HUES6 (cell line): Measurements from ENCODE around the gene FAM177B.

ENCODE experiments used
- H3K27ac ChIP-seq: 2 replicates; pipeline ENCODE4 v1.7.0; 2013; ENCODE audit warnings: low read depth, mild to moderate bottlenecking, low read length, inconsistent platforms
- H3K27me3 ChIP-seq: 2 replicates; pipeline ENCODE4 v1.6.1; 2013; ENCODE audit warnings: low read length; ENCODE audit not compliant: control insufficient read depth, insufficient read depth
- H3K36me3 ChIP-seq: 2 replicates; pipeline ENCODE4 v1.6.1; 2013; ENCODE audit warnings: low read length; ENCODE audit not compliant: control insufficient read depth, insufficient read depth
- H3K4me1 ChIP-seq: 2 replicates; pipeline ENCODE4 v1.6.1; 2013; ENCODE audit warnings: low read length; ENCODE audit not compliant: control insufficient read depth, insufficient read depth
- H3K4me3 ChIP-seq: 2 replicates; pipeline ENCODE4 v1.5.1; 2013; ENCODE audit warnings: low read depth, low read length
- H3K9ac ChIP-seq: one replicate; pipeline ENCODE4 v1.6.1; 2013; ENCODE audit warnings: mild to moderate bottlenecking, low read length
- H3K9me3 ChIP-seq: 2 replicates; pipeline ENCODE4 v1.6.1; 2013; ENCODE audit warnings: low read depth, low read length; ENCODE audit not compliant: control insufficient read depth, insufficient read depth

The FAM177B gene

GRCh38 chr1:222787729-222788128, 50.7 kb downstream of the FAM177B start:
- H3K27me3 ChIP-seq: peaks cover 12% of the 10 kb centered on the region; the same call in 1 of the 2 replicates
- no peak overlapping the region for H3K9ac ChIP-seq
- H3K27ac ChIP-seq: no peak overlapping the region
- H3K4me3 ChIP-seq: no peak overlapping the region
- H3K36me3 ChIP-seq: no peaks in the 10 kb centered on the region
- H3K9me3 ChIP-seq: no peaks in the 10 kb centered on the region
- no peaks in the 10 kb centered on the region for H3K4me1 ChIP-seq

DNA sequence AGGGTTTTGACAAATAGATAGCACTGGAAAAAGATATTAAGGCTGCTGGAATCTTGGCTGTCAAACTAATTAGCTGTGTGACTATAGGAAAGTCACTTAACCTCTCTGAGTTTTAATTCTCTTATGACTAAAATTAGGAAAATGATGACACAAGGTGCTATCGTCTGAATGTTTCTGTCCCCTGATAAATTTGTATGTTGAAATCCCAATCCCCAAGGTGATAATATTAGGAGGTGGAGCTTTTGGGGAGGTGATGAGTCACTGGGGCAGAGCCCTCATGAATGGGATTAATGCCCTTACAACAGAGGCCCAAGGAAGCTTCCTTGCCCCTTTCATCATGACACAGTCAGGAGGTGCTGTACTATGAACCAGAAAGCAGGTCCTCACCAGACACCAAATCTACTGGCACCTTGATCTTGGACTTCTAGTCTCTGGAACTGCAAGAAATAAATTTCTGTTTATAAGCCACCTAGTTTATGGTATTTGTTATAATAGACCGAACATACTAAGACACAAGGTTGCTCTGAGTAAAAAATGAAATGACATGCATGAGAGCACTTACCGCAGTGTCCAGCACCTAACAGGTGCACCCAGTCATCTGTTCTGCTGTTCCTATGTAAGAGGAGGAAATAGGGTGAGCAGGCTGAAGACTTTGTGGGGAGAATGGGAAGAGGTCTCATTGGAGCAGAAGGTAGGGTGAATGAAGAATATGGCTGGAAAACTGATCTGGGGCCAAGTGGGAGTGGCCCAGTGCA, 51.6 kb downstream of the FAM177B start:
- Histone ChIP-seq H3K4me3 (no peak overlapping the region), H3K36me3 (no peaks in the 10 kb centered on the region), H3K4me1 (no peaks in the 10 kb centered on the region), H3K9ac (no peak overlapping the region), H3K9me3 (no peaks in the 10 kb centered on the region), H3K27me3 (peaks cover 11% of the 10 kb centered on the region; the same call in 1 of the 2 replicates), H3K27ac (no peak overlapping the region)

DNA sequence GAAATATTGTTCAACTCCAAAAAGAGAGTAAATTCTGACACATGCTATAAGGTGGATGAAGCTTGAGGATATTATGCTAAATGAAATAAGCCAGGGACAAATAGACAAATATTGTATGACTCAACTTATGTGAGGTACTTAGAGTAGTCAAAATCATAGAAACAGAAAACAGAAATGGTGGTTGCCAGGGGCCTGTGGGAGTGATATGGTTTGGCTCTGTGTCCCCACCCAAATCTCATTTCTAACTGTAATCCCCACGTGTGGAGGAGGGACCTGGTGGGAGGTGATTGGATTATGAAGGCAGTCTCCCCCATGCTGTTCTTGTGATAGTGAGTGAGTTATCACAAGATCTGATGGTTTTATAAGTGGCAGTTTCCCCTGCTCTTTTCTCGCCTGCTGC, 53.1 kb downstream of the FAM177B start:
- Histone ChIP-seq H3K4me3 (no peak overlapping the region), H3K36me3 (no peaks in the 10 kb centered on the region), H3K27me3 (peaks cover 1% of the 10 kb centered on the region; the same call in 1 of the 2 replicates), H3K27ac (no peak overlapping the region), H3K9me3 (peaks cover 1% of the 10 kb centered on the region; the same call in 1 of the 2 replicates), H3K4me1 (no peaks in the 10 kb centered on the region), H3K9ac (no peak overlapping the region)

DNA sequence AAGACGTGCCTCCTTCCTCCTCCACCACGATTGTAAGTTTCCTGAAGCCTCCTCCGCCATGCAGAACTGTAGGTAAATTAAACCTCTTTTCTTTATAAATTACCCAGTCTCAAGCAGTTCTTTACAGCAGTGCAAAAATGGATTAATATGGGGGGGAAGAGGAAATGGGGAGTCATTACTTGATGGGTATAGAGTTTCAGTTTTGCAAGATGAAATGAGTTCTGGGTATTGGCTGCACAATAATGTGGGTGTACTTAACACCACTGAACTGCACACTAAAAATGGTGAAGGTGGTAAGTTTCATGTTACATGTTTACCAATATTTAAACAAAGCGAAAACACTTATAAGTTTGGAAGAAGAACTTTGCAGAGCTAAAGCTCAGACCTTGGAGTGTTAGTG, 53.5 kb downstream of the FAM177B start:
- no peaks in the 10 kb centered on the region; the same call in 1 of the 2 replicates for H3K27me3 ChIP-seq
- no peaks in the 10 kb centered on the region for H3K36me3 ChIP-seq
- peaks cover 4% of the 10 kb centered on the region; the same call in 1 of the 2 replicates for H3K9me3 ChIP-seq
- H3K4me1 ChIP-seq: no peaks in the 10 kb centered on the region
- H3K27ac ChIP-seq: no peak overlapping the region
- no peak overlapping the region for H3K4me3 ChIP-seq
- H3K9ac ChIP-seq: no peak overlapping the region

DNA sequence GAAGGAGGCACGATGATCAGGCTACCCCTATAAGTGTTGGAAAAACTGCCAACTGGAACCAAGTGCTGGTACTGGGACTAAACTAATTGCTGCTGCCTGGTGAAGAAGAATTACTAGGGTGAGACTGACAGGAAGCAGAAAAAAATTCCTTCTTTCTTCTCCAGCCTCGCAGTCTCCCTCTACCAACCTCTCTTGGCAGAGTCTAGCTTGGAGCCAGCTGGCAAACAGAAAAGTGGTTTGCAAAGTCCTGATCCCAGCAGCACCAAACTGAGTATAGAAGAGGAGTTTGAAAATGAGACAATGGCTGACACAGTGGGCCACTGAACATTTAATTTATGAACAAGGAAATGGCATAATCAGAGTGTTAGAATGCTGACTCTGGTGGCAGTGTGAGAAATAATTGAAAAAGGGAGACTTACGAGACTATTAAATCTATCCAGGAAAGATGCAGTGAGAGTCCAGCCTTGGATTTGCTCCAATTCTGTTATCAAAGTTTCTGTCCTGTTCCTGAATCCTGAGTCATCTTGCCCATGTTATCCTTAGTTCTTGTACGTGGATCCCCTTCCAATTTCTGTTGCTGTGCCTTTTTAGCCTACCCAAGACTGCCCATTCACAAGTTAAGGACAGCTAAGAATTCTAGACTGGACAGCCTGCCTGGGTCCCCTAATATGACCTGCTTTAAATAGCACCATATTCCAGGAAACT, 54.2 kb downstream of the FAM177B start:
- Histone ChIP-seq H3K27ac (no peak overlapping the region), H3K4me1 (no peaks in the 10 kb centered on the region), H3K9ac (no peak overlapping the region), H3K4me3 (no peak overlapping the region), H3K36me3 (no peaks in the 10 kb centered on the region), H3K9me3 (peaks cover 4% of the 10 kb centered on the region; the same call in 1 of the 2 replicates), H3K27me3 (no peaks in the 10 kb centered on the region; the same call in 1 of the 2 replicates)

- Histone ChIP-seq H3K36me3 (no peaks in the 10 kb centered on the region), H3K4me3 (no peak overlapping the region), H3K9me3 (peaks cover 4% of the 10 kb centered on the region; the same call in 1 of the 2 replicates), H3K9ac (no peak overlapping the region), H3K27ac (no peak overlapping the region), H3K4me1 (no peaks in the 10 kb centered on the region), H3K27me3 (no peaks in the 10 kb centered on the region)
These were observed 55.7 kb downstream of the FAM177B start for GRCh38 chr1:222792744-222793143.

DNA sequence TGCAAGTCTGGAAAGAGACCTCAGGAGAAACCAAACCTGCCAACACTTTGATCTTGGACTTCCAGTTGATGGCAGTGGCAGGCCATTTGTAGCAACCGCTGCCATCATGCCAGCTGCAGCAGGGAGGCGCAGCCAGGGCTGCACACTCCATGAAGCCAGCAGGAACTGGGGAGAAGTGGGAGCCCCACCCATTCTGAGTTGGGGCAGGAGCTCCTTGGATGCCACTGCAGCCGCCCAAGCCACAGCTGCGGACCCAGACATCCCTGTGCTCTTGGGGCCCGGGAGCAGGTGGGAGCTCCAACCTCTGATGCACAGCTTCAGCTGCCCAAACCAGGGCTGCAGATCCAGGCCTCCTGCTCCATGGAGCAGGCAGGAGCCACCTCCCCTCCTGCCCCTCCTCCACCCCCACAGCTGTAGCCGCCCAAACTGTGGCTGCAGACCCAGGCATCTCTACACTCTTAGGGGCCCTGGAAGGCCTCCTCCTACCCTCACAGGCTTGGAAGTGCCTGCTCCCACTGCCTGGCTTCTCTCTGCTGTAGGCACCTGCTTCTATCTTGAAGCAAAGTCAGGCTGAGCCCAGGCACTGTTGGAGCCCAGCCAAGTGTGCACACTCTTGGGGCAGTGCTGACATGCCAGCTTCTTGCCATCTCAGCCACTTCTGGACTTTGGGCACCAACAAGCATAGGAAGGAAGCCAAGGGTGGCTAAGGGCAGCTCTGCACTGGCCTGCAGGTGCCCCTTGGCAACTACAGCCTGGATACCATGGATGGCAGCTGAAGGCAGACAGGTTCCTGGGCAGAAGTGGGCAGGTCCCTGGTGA, 57.9 kb downstream of the FAM177B start:
- H3K4me3 ChIP-seq: no peak overlapping the region

GRCh38 chr1:222798116-222798515, 61.1 kb downstream of the FAM177B start:
- H3K9ac ChIP-seq: no peak overlapping the region
- H3K9me3 ChIP-seq: peaks cover 4% of the 10 kb centered on the region; the same call in 1 of the 2 replicates
- H3K4me1 ChIP-seq: no peaks in the 10 kb centered on the region
- H3K36me3 ChIP-seq: no peaks in the 10 kb centered on the region
- no peak overlapping the region for H3K4me3 ChIP-seq
- H3K27me3 ChIP-seq: no peaks in the 10 kb centered on the region
- no peak overlapping the region for H3K27ac ChIP-seq

More for the DNA sequence above, 57.9 kb downstream of the FAM177B start:
- Histone ChIP-seq H3K27ac (no peak overlapping the region), H3K4me1 (no peaks in the 10 kb centered on the region), H3K9ac (no peak overlapping the region), H3K9me3 (peaks cover 4% of the 10 kb centered on the region; the same call in 1 of the 2 replicates), H3K27me3 (no peaks in the 10 kb centered on the region), H3K36me3 (no peaks in the 10 kb centered on the region)

- Histone ChIP-seq H3K36me3 (no peaks in the 10 kb centered on the region), H3K27me3 (no peaks in the 10 kb centered on the region), H3K27ac (no peak overlapping the region), H3K4me1 (no peaks in the 10 kb centered on the region), H3K9me3 (peaks cover 4% of the 10 kb centered on the region; the same call in 1 of the 2 replicates), H3K4me3 (no peak overlapping the region), H3K9ac (no peak overlapping the region)
These were observed 62.0 kb downstream of the FAM177B start for GRCh38 chr1:222798975-222799374.
